Lung (tissue), 12 donors: ENCODE measurements around the gene YAP1. TPM values are rescaled to one million over a fixed set of nuclear protein-coding genes. Genes with fewer than 3 reads are reported as not detected.

ENCODE experiments used
- ATAC-seq: fragments of 200-7000 bp; cut with Tn5 transposase; one replicate; pipeline ENCODE4 v1.9.1; 2020; ENCODE audit warnings: moderate number of reproducible peaks; ENCODE audit not compliant: insufficient read depth, low FRiP score
- DNase-seq, 3 donors: peaks; one replicate each; pipeline ENCODE4 v3.0.0-alpha.2; 2013 to 2017
- H3K27ac ChIP-seq, 2 donors: one replicate each; pipeline ENCODE4 v1.5.1; 2013; ENCODE audit warnings: mild to moderate bottlenecking in 2 of 2, moderate library complexity in 2 of 2, control low read depth in 1 of 2, inconsistent platforms in 1 of 2, low read depth in 1 of 2, low read length in 1 of 2
- H3K27me3 ChIP-seq, 3 donors: one replicate each; pipeline ENCODE4 v1.5.1; 2013; ENCODE audit warnings: low read length in 2 of 3; ENCODE audit not compliant: control insufficient read depth in 3 of 3, insufficient read depth in 3 of 3
- H3K36me3 ChIP-seq, 4 donors: one replicate each; pipeline ENCODE4 v1.5.1; 2013; ENCODE audit warnings: low read length in 4 of 4, mild to moderate bottlenecking in 1 of 4, moderate library complexity in 1 of 4; ENCODE audit not compliant: control insufficient read depth in 4 of 4, insufficient read depth in 4 of 4
- H3K4me1 ChIP-seq, 5 donors: one replicate each; pipeline ENCODE4 v1.5.1; 2013; ENCODE audit warnings: low read length in 5 of 5, mild to moderate bottlenecking in 2 of 5, moderate library complexity in 1 of 5; ENCODE audit not compliant: control insufficient read depth in 5 of 5, insufficient read depth in 5 of 5
- H3K4me3 ChIP-seq: one replicate; pipeline ENCODE4 v1.5.1; 2013; ENCODE audit warnings: mild to moderate bottlenecking, control low read depth, moderate library complexity
- H3K9ac ChIP-seq, 2 donors: one replicate each; pipeline ENCODE4 v1.5.1; 2013; ENCODE audit warnings: low read length in 2 of 2, control low read depth in 1 of 2; ENCODE audit not compliant: insufficient read depth in 1 of 2
- H3K9me3 ChIP-seq, 4 donors: one replicate each; pipeline ENCODE4 v1.5.1; 2013; ENCODE audit warnings: low read length in 3 of 4, mild to moderate bottlenecking in 1 of 4, moderate library complexity in 1 of 4; ENCODE audit not compliant: control insufficient read depth in 4 of 4, insufficient read depth in 3 of 4
- WGBS, 2 donors: extraction: QIAGEN DNeasy Blood & Tissue Kit; methylation state at CpG; one replicate each; pipeline ENCODE4 v1.1.7; 2013; 5-methylcytosine and 5-hydroxymethylcytosine counted together
- polyA plus RNA-seq, 2 donors: library from polyadenylated mRNA; stranded (reverse); fragments of 200-250 nt; gene quantifications; one replicate each; pipeline ENCODE4 v1.2.1, GENCODE V29; 2013
- total RNA-seq, 2 donors: library from RNA; depleted of rRNA in 1 of 2; stranded (reverse); fragments of >200 nt in 1 of 2; gene quantifications; one replicate each; pipeline ENCODE4 v1.2.1, GENCODE V29; 2014 to 2021
- TF ChIP-seq, protein P1 (sequence below): IDR thresholded peaks from 2 replicates; pipeline ENCODE4 v1.5.1; 2012; ENCODE audit warnings: mild to moderate bottlenecking; ENCODE audit errors: control extremely low read depth, extremely low read depth
- donor health status: control.
- donor health status: control.
- donor health status: Bipolar disorder and iron deficiency.
- donor health status: healthy.
- donor health status: DM: yes; HTN: yes; CAD: no.

The YAP1 gene
- total and polyA plus RNA-seq, 4 donors: 29.5 to 257 (median 80.4) TPM

DNA sequence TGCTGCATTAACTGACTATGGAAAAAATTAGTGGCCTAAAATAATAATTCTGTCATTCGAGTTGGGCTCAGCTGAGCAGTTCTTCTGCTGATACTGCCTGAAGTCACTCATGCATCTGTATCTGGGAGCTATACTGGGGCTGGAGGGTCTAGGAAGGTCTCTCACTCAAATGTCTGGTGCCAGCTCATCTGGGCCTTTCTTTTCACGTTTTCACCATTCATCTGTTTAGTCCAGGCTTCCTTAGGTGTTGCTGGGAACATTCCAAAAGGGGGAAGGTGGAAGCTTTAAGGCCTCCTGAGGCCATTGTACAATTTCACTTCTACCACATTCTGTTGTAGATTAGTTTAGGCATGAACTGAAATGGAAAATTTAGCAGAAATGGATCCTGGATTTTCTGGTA is 28.0 kb downstream of the YAP1 start:
- no peaks in the 10 kb centered on the region for H3K27me3 ChIP-seq
- no peak for DNase-seq
- no peak for ATAC-seq
- TF ChIP-seq, protein P1, sequence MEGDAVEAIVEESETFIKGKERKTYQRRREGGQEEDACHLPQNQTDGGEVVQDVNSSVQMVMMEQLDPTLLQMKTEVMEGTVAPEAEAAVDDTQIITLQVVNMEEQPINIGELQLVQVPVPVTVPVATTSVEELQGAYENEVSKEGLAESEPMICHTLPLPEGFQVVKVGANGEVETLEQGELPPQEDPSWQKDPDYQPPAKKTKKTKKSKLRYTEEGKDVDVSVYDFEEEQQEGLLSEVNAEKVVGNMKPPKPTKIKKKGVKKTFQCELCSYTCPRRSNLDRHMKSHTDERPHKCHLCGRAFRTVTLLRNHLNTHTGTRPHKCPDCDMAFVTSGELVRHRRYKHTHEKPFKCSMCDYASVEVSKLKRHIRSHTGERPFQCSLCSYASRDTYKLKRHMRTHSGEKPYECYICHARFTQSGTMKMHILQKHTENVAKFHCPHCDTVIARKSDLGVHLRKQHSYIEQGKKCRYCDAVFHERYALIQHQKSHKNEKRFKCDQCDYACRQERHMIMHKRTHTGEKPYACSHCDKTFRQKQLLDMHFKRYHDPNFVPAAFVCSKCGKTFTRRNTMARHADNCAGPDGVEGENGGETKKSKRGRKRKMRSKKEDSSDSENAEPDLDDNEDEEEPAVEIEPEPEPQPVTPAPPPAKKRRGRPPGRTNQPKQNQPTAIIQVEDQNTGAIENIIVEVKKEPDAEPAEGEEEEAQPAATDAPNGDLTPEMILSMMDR: no peak
- WGBS, 2 donors: 83 to 85% methylated on average over 2 of the region's 2 CpGs
- H3K9me3 ChIP-seq: no peaks in the 10 kb centered on the region
- H3K9ac ChIP-seq: no peak overlapping the region
- peaks cover 0 to 12% (median 5%) of the 10 kb centered on the region in 4 donors for H3K36me3 ChIP-seq
- H3K27ac ChIP-seq: peak overlapping the region in 1 of 2 donors; percentile 48
- no peak overlapping the region for H3K4me3 ChIP-seq
- peaks cover 2 to 26% (median 5%) of the 10 kb centered on the region in 5 donors for H3K4me1 ChIP-seq

DNA sequence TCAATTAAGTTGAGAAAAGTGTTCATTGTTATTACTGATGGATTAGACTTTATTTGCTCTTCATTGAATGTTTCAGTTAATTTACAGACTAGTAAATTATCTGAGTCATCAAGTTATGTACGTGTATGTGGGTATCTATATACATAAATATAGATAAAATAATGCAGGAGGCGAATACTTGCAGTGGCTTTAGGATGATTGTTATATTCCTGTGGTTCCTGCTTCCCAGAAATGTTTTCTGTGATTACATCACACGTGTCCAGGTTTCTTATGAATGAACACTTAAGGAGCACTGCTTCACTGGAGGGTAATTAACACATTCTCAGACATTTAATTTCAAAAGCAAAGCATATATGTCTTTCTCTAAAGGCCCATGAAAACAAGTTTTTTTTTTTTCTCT is 28.4 kb downstream of the YAP1 start:
- Histone ChIP-seq H3K36me3 (peaks cover 0 to 13% (median 5%) of the 10 kb centered on the region in 4 donors), H3K27me3 (no peaks in the 10 kb centered on the region), H3K9me3 (no peaks in the 10 kb centered on the region), H3K4me1 (peaks cover 0 to 27% (median 9%) of the 10 kb centered on the region in 5 donors), H3K4me3 (no peak overlapping the region), H3K9ac (no peak overlapping the region), H3K27ac (peak overlapping the region in 1 of 2 donors; percentile 48)
- DNase-seq (no peak), ATAC-seq (no peak)
- WGBS, 2 donors: 67 to 77% methylated on average over 3 of the region's 3 CpGs
- TF ChIP-seq, protein P1: no peak

DNA sequence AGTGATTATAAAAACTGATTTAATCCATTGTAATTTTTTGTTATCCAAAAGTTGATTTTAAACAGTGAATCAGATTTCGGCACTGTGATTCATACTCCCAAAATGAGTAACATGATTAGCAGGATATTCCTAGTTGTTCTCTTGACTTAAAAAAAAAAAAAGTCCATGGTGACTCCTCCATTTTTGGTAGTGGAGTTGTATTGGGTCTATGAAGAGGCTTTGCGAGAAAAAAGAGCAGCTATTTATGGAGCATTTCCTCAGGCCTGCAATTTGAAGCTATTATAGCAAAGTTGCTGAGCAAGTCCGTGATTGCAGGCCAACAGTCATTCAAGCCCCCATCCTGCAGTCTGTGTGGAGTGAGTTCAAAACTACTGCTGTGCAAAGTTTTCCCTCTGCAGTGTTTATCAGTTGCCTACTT is 28.8 kb downstream of the YAP1 start:
- TF ChIP-seq, protein P1: no peak
- ATAC-seq (peak; percentile 66), DNase-seq (peak in 1 of 3 donors; percentile 73)
- Histone ChIP-seq H3K4me1 (peaks cover 0 to 31% (median 12%) of the 10 kb centered on the region in 5 donors), H3K4me3 (no peak overlapping the region), H3K9me3 (no peaks in the 10 kb centered on the region), H3K27me3 (no peaks in the 10 kb centered on the region), H3K27ac (peak overlapping the region in 1 of 2 donors; percentile 59), H3K36me3 (peaks cover 0 to 17% (median 5%) of the 10 kb centered on the region in 4 donors), H3K9ac (no peak overlapping the region)
- 42 to 56% methylated on average over 3 of the region's 3 CpGs for WGBS, 2 donors

DNA sequence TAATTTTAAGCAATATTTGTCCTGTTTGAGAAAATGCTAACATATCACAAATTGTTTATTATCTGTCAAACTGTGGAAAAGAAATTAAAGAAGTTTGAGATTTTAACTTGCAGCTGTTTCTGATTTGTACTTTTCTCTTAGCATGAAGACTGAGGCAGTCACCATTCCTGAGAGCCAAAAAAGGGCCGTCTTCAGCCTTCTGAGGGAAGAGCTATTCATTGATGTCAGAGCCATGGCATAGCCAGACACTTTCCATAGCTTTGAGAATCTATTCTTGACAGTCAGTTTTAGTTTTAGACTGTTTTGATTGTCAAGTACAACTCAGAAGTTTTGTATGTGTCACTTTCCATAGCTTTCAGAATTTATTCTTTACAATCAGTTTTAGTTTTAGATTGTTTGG is 32.1 kb downstream of the YAP1 start:
- no peak overlapping the region for H3K27ac ChIP-seq
- TF ChIP-seq, protein P1: no peak
- H3K27me3 ChIP-seq: no peaks in the 10 kb centered on the region
- no peak overlapping the region for H3K9ac ChIP-seq
- peaks cover 0 to 8% (median 0%) of the 10 kb centered on the region in 4 donors for H3K36me3 ChIP-seq
- no peaks in the 10 kb centered on the region for H3K9me3 ChIP-seq
- DNase-seq: peak in 1 of 3 donors; percentile 46
- no peak for ATAC-seq
- 65 to 71% methylated on average over 1 of the region's 1 CpG for WGBS, 2 donors
- no peak overlapping the region for H3K4me3 ChIP-seq
- peaks cover 0 to 62% (median 26%) of the 10 kb centered on the region in 5 donors for H3K4me1 ChIP-seq
